GM23248 (cell line): ENCODE results near the gene TTC32. TPM values are rescaled to one million over a fixed set of nuclear protein-coding genes. Genes with fewer than 3 reads are reported as not detected.

Experiments
- DNase-seq: peaks from one replicate; pipeline ENCODE4 v3.0.0-alpha.2; 2015
- H2AFZ ChIP-seq: fragments of 200-600 bp; sonication (generic); 2 replicates; pipeline ENCODE4 v1.6.1; 2016; ENCODE audit warnings: antibody characterized with exemption
- H3F3A ChIP-seq: fragments of 200-600 bp; sonication (generic); 2 replicates; pipeline ENCODE4 v1.6.1; 2016; ENCODE audit warnings: mild to moderate bottlenecking, antibody characterized with exemption, mixed run types; ENCODE audit not compliant: insufficient read depth
- H3K27ac ChIP-seq: fragments of 200-600 bp; sonication (generic); 2 replicates; pipeline ENCODE4 v1.5.1; 2016; ENCODE audit warnings: mild to moderate bottlenecking
- H3K27me3 ChIP-seq: fragments of 200-600 bp; sonication (generic); replicated peaks from 2 replicates; pipeline ENCODE4 v1.6.1; 2016; ENCODE audit warnings: mild to moderate bottlenecking; ENCODE audit not compliant: insufficient read depth
- H3K36me3 ChIP-seq: fragments of 200-600 bp; sonication (generic); 2 replicates; pipeline ENCODE4 v1.6.1; 2016; ENCODE audit warnings: low read depth, mild to moderate bottlenecking
- H3K4me1 ChIP-seq: fragments of 200-600 bp; sonication (generic); 2 replicates; pipeline ENCODE4 v1.6.1; 2016; ENCODE audit warnings: mild to moderate bottlenecking; ENCODE audit not compliant: insufficient read depth
- H3K4me2 ChIP-seq: fragments of 200-600 bp; sonication (generic); one replicate; pipeline ENCODE4 v1.6.1; 2016; ENCODE audit warnings: mild to moderate bottlenecking; ENCODE audit not compliant: unreplicated experiment
- H3K4me3 ChIP-seq: fragments of 200-600 bp; sonication (generic); 2 replicates; pipeline ENCODE4 v1.5.1; 2016; ENCODE audit warnings: mild to moderate bottlenecking
- H3K79me2 ChIP-seq: fragments of 200-600 bp; sonication (generic); 2 replicates; pipeline ENCODE4 v1.6.1; 2016; ENCODE audit warnings: mild to moderate bottlenecking; ENCODE audit not compliant: insufficient read depth
- H3K9ac ChIP-seq: fragments of 200-600 bp; sonication (generic); 2 replicates; pipeline ENCODE4 v1.6.1; 2016; ENCODE audit warnings: mild to moderate bottlenecking
- H3K9me2 ChIP-seq: fragments of 200-600 bp; sonication (generic); 2 replicates; pipeline ENCODE4 v1.6.1; 2016; ENCODE audit warnings: mixed run types, mild to moderate bottlenecking, moderate library complexity; ENCODE audit not compliant: insufficient read depth
- H3K9me3 ChIP-seq: fragments of 200-600 bp; sonication (generic); one replicate; pipeline ENCODE4 v1.6.1; 2017; ENCODE audit warnings: low read depth
- H4K20me1 ChIP-seq: fragments of 200-600 bp; sonication (generic); 2 replicates; pipeline ENCODE4 v1.6.0; 2016; ENCODE audit not compliant: insufficient read depth
- EZH2 ChIP-seq: fragments of 200-600 bp; sonication (generic); IDR thresholded peaks from 2 replicates; pipeline ENCODE4 v1.6.1; 2018; ENCODE audit warnings: antibody characterized with exemption, mild to moderate bottlenecking; ENCODE audit not compliant: insufficient read depth, poor library complexity, severe bottlenecking
- EZH2phosphoT487 ChIP-seq: fragments of 200-600 bp; sonication (generic); IDR thresholded peaks from 2 replicates; pipeline ENCODE4 v1.6.1; 2018; ENCODE audit warnings: antibody characterized with exemption, moderate library complexity, mild to moderate bottlenecking, low read depth; ENCODE audit not compliant: insufficient read depth
- WGBS, 2 experiments: methylation state at CpG; one replicate each; pipeline ENCODE4 v1.1.6; 2015 to 2017; ENCODE audit warnings: low lambda C conversion rate in 2 of 2, low coverage in 1 of 2; ENCODE audit errors: missing lambda C conversion rate in 2 of 2; 5-methylcytosine and 5-hydroxymethylcytosine counted together
- in situ Hi-C: fragments of 300-500 bp; cut with MboI; formaldehyde crosslinking; loops from 2 replicates; pipeline ENCODE4 v1.15.0; 2020
- polyA plus RNA-seq: library from polyadenylated mRNA; unstranded; fragments of >200 nt; fragmentation: Nextera tagmentation; extraction: Ambion mirVana; gene quantifications from 2 replicates; pipeline ENCODE4 v1.2.1, GENCODE V29; 2016
- total RNA-seq: library from RNA; depleted of rRNA; stranded (reverse); fragments of >200 nt; shearing (Covaris generic); gene quantifications from 2 replicates; pipeline ENCODE4 v1.2.3, GENCODE V29; 2014

The TTC32 gene
- total and polyA plus RNA-seq, 2 experiments from 2014 or later, result 1.5 to 6.8 TPM

- H3K36me3 ChIP-seq, result no peaks in the 10 kb centered on the region
- no peaks in the 10 kb centered on the region for H4K20me1 ChIP-seq
- no peaks in the 10 kb centered on the region for H3K79me2 ChIP-seq
- no peaks in the 10 kb centered on the region for H3K9me3 ChIP-seq
- no peaks in the 10 kb centered on the region for H3K27me3 ChIP-seq
- TF ChIP-seq EZH2, result no peak
- no peak for TF ChIP-seq EZH2phosphoT487
- H2AFZ ChIP-seq, result no peak overlapping the region
- in situ Hi-C loops, result loop anchor here (25.0 kb wide), 2 partner anchors 985 to 1135 kb away; no protein-coding TSS in a partner anchor
- no peaks in the 10 kb centered on the region for H3F3A ChIP-seq
- WGBS, 2 experiments, result 91 to 92% methylated on average over 2 of the region's 2 CpGs
- peaks cover 4% of the 10 kb centered on the region; the same call in 1 of the 2 replicates for H3K4me1 ChIP-seq
- no peak overlapping the region for H3K27ac ChIP-seq
- no peaks in the 10 kb centered on the region for H3K9me2 ChIP-seq
- no peak overlapping the region for H3K4me2 ChIP-seq
- no peak overlapping the region for H3K4me3 ChIP-seq
- no peak overlapping the region for H3K9ac ChIP-seq
- no peak for DNase-seq
Observed at GRCh38 chr2:19871836-19872235, 29.9 kb downstream of the TTC32 start.

DNA sequence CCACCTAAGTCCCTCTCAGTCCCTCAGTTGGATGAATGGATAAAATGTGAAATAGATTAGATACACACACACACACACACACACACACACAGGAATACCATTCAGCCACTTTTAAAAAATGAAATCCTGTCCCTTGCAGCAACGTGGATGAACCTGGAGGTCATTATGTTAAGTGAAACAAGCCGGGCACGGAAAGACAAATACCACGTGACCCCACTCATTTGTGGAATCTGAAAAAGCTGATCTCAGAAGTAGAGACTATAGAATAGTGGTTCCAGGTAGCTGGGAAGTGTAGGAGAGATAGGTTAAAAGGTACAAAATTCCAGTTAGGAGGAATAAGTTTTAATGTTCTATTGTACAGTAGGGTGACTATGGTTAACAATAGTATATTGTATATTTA is 31.0 kb downstream of the TTC32 start:
- no peaks in the 10 kb centered on the region for H4K20me1 ChIP-seq
- in situ Hi-C loops, result loop anchor here (25.0 kb wide), 2 partner anchors 983 to 1133 kb away; no protein-coding TSS in a partner anchor
- no peak overlapping the region for H3K4me3 ChIP-seq
- no peak overlapping the region for H3K27ac ChIP-seq
- H3K9ac ChIP-seq, result no peak overlapping the region
- H3K4me1 ChIP-seq, result peaks cover 4% of the 10 kb centered on the region; the same call in 1 of the 2 replicates
- TF ChIP-seq EZH2, result no peak
- no peak for TF ChIP-seq EZH2phosphoT487
- H3K36me3 ChIP-seq, result no peaks in the 10 kb centered on the region
- no peaks in the 10 kb centered on the region for H3K9me2 ChIP-seq
- no peaks in the 10 kb centered on the region for H3K27me3 ChIP-seq
- H3K79me2 ChIP-seq, result no peaks in the 10 kb centered on the region
- no peak overlapping the region for H3K4me2 ChIP-seq
- H3F3A ChIP-seq, result no peaks in the 10 kb centered on the region
- WGBS, 2 experiments, result 54 to 64% methylated on average over 4 of the region's 4 CpGs
- no peak for DNase-seq
- no peak overlapping the region for H2AFZ ChIP-seq
- H3K9me3 ChIP-seq, result no peaks in the 10 kb centered on the region

GRCh38 chr2:19868701-19869580 is 32.8 kb downstream of the TTC32 start:
- H3K4me3 ChIP-seq, result peak overlapping the region; percentile 76
- H3K9ac ChIP-seq, result peak overlapping the region; percentile 75
- no peaks in the 10 kb centered on the region for H3F3A ChIP-seq
- peaks cover 4% of the 10 kb centered on the region; the same call in 1 of the 2 replicates for H3K4me1 ChIP-seq
- peak overlapping the region; percentile 94 for H2AFZ ChIP-seq
- H3K36me3 ChIP-seq, result no peaks in the 10 kb centered on the region
- H3K79me2 ChIP-seq, result no peaks in the 10 kb centered on the region
- H3K27me3 ChIP-seq, result no peaks in the 10 kb centered on the region
- H3K9me3 ChIP-seq, result no peaks in the 10 kb centered on the region
- H3K27ac ChIP-seq, result no peak overlapping the region
- in situ Hi-C loops, result loop anchor here (10.0 to 25.0 kb wide), 4 partner anchors 982 to 1454 kb away; no protein-coding TSS in a partner anchor
- no peaks in the 10 kb centered on the region for H4K20me1 ChIP-seq
- WGBS, 2 experiments, result 13 to 17% methylated on average over 35 to 42 of the region's 52 CpGs
- peak; percentile 72 for DNase-seq
- peak overlapping the region; percentile 83 for H3K4me2 ChIP-seq
- no peaks in the 10 kb centered on the region for H3K9me2 ChIP-seq
- TF ChIP-seq EZH2 (no peak), EZH2phosphoT487 (no peak)

DNA sequence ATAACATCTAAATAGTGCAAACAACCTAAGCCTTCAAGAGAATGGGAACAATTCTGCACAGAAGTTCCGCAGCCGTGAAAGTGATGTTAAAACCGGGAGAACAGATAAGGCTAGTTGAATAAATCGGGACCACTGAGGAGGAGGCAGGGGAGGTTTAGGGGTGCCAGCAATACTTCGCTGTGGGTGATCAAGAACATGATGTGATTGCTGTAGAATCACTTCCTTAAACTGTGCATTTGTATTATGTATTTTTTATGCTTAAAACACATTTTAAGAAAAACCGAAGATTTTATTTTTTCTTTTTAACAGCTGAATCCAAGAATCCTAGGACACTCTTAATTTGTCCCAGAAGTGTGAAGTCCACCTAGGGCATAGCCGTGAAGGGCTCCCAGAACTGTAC is 33.6 kb downstream of the TTC32 start:
- Histone ChIP-seq H3K79me2 (no peaks in the 10 kb centered on the region), H3K36me3 (no peaks in the 10 kb centered on the region), H3K9ac (peak overlapping the region; percentile 75), H3K4me3 (peak overlapping the region; percentile 76), H3K27me3 (no peaks in the 10 kb centered on the region), H3K9me2 (no peaks in the 10 kb centered on the region), H3K4me2 (peak overlapping the region; percentile 83), H2AFZ (peak overlapping the region; percentile 94), H3K4me1 (peaks cover 4% of the 10 kb centered on the region; the same call in 1 of the 2 replicates), H4K20me1 (no peaks in the 10 kb centered on the region), H3F3A (no peaks in the 10 kb centered on the region), H3K9me3 (no peaks in the 10 kb centered on the region), H3K27ac (no peak overlapping the region)
- 65 to 66% methylated on average over 7 of the region's 7 CpGs for WGBS, 2 experiments
- DNase-seq, result no peak
- in situ Hi-C loops, result loop anchor here (10.0 to 25.0 kb wide), 4 partner anchors 981 to 1453 kb away; no protein-coding TSS in a partner anchor
- TF ChIP-seq EZH2phosphoT487 (no peak), EZH2 (no peak)
